Thoracic aorta (tissue), 2 donors: Measurements from ENCODE around the gene VPS4A. TPM values are rescaled to one million over a fixed set of nuclear protein-coding genes. Genes with fewer than 3 reads are reported as not detected.
"Not testable (repeated sequence)": the region's sequence is repeated elsewhere in the genome, so short reads cannot be mapped to it uniquely, and the experiment has no call there.

Experiments used
- ATAC-seq: fragments of 150-250 bp; one replicate; pipeline ENCODE4 v1.8.0; 2017; ENCODE audit warnings: low read depth; ENCODE audit not compliant: insufficient number of reproducible peaks, low FRiP score
- DNase-seq: peaks from one replicate; pipeline ENCODE4 v3.0.0-alpha.2; 2020; ENCODE audit warnings: low spot score
- H3K27ac ChIP-seq, 2 donors: fragments of 200-600 bp; sonication (generic); 1 replicate in 1 of 2; 2 replicates in 1 of 2; pipeline ENCODE4 v1.5.1; 2016; ENCODE audit warnings: mild to moderate bottlenecking in 2 of 2, moderate library complexity in 2 of 2
- H3K27me3 ChIP-seq: fragments of 200-600 bp; sonication (generic); replicated peaks from 2 replicates; pipeline ENCODE4 v1.6.0; 2016; ENCODE audit warnings: mild to moderate bottlenecking; ENCODE audit not compliant: insufficient read depth
- H3K36me3 ChIP-seq: fragments of 200-600 bp; sonication (generic); one replicate; pipeline ENCODE4 v1.5.1; 2016
- H3K4me1 ChIP-seq, 2 donors: fragments of 200-600 bp; sonication (generic); 1 replicate in 1 of 2; 2 replicates in 1 of 2; pipeline versions ENCODE4 v1.5.1 to v1.6.0; 2016; ENCODE audit warnings: low read depth in 2 of 2, mild to moderate bottlenecking in 1 of 2; ENCODE audit not compliant: control insufficient read depth in 1 of 2
- H3K4me3 ChIP-seq: fragments of 200-600 bp; sonication (generic); 2 replicates; pipeline ENCODE4 v1.5.1; 2016; ENCODE audit warnings: mild to moderate bottlenecking
- H3K9me3 ChIP-seq: fragments of 200-600 bp; sonication (generic); 2 replicates; pipeline ENCODE4 v1.5.1; 2016
- CTCF ChIP-seq: fragments of 200-600 bp; sonication (generic); IDR thresholded peaks from one replicate; pipeline ENCODE4 v1.5.1; 2019; ENCODE audit warnings: antibody characterized with exemption
- total RNA-seq, 2 donors: library from RNA; depleted of rRNA; stranded (reverse); fragments of >200 nt; gene quantifications; one replicate each; pipeline versions ENCODE4 v1.1.0 to v1.2.3, GENCODE V29; 2016

VPS4A gene
- total RNA-seq, 2 donors from 2014 or later: 26.3 to 38.5 TPM

GRCh38 chr16:69350536-69351133 lies 39.5 kb downstream of the VPS4A start:
- TF ChIP-seq CTCF: no peak
- Histone ChIP-seq H3K9me3 (no peaks in the 10 kb centered on the region), H3K36me3 (peaks cover 3% of the 10 kb centered on the region), H3K27ac (no peak overlapping the region), H3K27me3 (no peaks in the 10 kb centered on the region), H3K4me1 (no peaks in the 10 kb centered on the region), H3K4me3 (no peak overlapping the region)
- ATAC-seq (no peak), DNase-seq (no peak)

DNA sequence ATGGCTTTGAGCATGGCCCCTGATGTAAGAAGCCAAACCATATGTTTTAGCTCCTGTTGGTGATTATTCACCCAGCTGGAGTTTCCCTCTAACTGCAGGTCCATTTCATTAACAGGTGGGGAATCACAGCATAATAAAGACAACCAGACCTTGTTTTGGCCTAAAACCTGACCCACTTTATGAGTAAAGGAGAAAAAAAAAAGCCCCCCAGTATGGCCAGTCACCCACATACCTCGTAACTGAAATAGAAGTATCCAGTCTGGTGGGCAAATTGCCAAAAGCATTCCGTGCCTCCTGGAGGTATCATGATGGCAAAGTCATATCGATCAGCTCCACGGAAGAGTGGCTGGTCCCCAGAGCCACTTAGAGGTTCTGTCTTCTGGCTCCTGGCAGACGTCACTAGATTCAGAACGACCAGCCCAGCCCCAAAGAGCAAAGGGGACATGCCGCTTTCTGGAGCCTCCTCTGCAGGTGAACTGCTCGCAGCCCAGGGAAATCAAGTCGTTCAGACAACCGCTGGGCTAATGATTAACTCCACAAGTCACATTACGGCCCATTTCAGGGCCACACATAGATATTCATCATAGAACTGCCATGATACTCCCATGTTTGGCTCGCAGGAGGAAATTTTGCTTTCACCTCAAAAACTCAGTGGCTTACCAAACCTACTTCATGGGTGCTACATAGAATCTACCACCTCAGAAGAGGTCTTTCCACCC lies 40.3 kb downstream of the VPS4A start, which contains the start of gene TMED6:
Gene TMED6 (minus strand): TSS at position 478 of the 719 bp plus-strand sequence. CDS start 33 bp downstream, at position 445.
- Histone ChIP-seq H3K27me3 (no peaks in the 10 kb centered on the region), H3K27ac (no peak within 1 kb of the TSS), H3K4me3 (no peak within 1 kb of the TSS), H3K9me3 (no peaks in the 10 kb centered on the region), H3K36me3 (peaks cover 3% of the 10 kb centered on the region), H3K4me1 (no peaks in the 10 kb centered on the region)
- ATAC-seq: no peak
- TF ChIP-seq CTCF: no peak
- DNase-seq: no peak

GRCh38 chr16:69360070-69360469 lies 48.9 kb downstream of the VPS4A start:
- not testable (repeated sequence) for H3K4me3 ChIP-seq, H3K4me1 ChIP-seq, H3K9me3 ChIP-seq, ATAC-seq, DNase-seq, H3K36me3 ChIP-seq, H3K27ac ChIP-seq, H3K27me3 ChIP-seq

DNA sequence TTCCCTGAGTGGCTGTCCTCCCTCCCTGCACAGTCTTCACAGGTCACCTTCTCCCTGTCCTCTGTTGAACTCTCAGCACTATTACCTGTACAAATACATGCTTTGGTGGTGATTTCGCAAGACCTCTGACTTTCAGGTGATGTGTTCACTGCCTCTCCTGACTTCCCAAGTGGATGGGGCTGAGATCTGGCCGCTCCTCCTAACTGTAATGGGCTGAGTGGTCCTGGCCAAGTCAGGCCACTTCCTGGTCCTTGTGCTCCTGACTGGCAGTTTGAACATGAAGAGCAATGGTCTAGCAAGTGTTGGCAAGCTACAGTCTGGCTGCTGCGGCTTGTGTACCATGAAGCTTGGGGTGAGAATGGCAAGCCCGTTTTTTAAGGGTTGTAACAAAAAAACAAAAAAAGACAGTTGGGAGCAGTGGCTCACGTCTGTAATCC lies 52.1 kb downstream of the VPS4A start:
- no peak for TF ChIP-seq CTCF
- Histone ChIP-seq H3K36me3 (peaks cover 41% of the 10 kb centered on the region), H3K27ac (no peak overlapping the region), H3K4me3 (no peak overlapping the region), H3K9me3 (no peaks in the 10 kb centered on the region), H3K4me1 (no peaks in the 10 kb centered on the region), H3K27me3 (no peaks in the 10 kb centered on the region)
- ATAC-seq (no peak), DNase-seq (no peak)

- Histone ChIP-seq H3K9me3 (no peaks in the 10 kb centered on the region), H3K27ac (no peak overlapping the region), H3K4me3 (no peak overlapping the region), H3K36me3 (peaks cover 49% of the 10 kb centered on the region), H3K4me1 (no peaks in the 10 kb centered on the region), H3K27me3 (no peaks in the 10 kb centered on the region)
- DNase-seq (no peak), ATAC-seq (no peak)
- no peak for TF ChIP-seq CTCF
Measured at GRCh38 chr16:69364088-69364487, 52.9 kb downstream of the VPS4A start.
